Activated CD4-positive, alpha-beta T cell treated with anti-CD3 and anti-CD28 coated beads, Interleukin-2, amount 50 U/mL, for 16 hours (primary cell): ENCODE results near the gene MTCH1.

Experiments used
- DNase-seq: peaks from one replicate; pipeline ENCODE4 v3.0.0-alpha.2; 2020

The MTCH1 gene

DNA sequence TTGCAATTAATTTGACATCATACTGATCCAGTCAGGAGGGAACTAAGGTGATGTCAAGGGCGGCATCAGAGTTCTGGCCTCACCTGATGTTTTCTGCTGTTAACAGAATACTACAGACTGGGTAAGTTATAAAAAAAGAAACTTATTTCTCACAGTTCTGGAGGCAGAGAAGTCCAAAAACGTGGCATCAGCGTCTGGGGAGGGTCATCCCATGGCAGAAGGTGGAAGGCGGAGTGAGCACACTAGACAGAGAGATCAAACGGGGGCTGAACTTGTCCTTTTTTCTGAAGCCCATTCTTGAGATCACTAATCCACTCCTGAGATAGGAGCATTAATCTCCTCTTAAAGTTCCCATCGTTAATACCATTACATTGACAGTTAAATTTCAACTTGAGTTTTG, 3.3 kb upstream of the MTCH1 start:
- DNase-seq: no peak

DNA sequence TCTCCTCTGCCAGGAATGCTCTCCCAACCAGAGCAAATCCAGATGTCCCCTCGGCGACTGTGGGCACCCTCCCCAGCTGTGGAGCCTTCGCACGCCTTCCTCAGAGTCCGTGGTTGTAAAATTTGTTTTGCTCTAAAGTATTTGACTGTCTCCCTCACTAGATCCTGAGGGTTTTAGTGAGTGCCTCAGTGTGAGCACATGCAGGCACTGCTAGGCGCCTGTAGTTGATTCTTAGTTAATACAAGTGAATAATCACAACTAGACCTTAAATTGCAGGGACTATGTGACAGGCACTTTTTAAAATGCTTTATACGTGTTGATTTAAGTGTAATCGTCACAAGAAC, 680 bp upstream of the MTCH1 start:
- DNase-seq: no peak

DNA sequence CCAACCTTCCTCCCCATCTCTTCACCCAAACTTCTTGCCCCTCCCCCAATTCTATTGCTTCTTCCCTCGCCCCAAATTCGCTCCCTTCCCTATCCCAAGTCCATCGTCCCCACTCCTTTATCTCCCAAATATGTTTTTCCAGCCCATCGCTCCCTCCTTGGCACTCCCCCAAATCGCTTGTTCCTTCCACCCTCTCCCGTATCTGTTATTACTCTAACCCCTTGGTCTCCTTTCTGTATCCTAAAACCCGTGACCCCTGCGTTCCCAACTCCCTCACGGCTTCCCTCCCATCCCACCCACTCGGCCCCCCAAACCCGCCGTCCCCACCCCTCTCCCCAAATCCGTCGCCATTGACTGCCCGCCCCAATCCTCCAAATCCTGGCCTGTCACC, 584 bp downstream of the MTCH1 start:
- no peak for DNase-seq

DNA sequence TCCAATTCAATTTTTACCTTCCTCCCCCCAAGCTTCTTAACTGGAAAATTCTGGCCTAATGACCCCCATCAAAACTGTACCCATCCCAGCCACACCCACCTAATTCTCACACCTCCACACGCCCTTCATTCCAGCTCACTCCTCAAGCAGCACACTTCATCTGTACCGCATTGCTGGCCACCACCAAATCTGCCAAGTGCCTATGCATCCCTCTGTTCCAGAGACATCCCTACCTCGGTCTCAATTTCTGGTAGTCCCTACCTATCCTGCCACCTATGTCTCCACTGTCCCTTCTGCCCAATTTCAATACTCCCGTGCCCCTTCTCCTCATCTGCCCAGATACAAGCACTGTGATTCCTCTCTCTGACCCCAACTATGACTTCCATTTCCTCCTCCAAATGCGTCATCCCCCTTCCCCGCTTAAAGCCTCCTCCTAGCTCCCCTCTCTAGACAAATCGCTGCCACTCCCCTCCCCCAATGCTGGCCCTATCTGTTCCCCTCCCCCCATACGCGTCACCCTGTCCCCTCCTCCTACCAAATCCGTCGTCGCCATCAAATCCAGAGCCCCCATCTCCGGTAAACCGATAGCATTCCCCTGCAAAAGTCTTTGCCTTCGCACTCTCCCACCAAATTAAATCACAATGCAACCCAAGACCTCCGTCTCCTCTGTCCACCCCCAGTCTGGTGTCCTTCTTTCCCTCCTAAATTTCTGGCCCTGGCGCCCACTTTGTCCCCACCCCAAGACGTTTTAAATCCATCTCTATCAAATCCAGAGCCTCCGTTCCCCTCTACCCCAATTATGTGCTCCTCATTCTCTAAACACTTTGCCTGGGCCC, 1.2 kb downstream of the MTCH1 start:
- DNase-seq: peak; percentile 70

DNA sequence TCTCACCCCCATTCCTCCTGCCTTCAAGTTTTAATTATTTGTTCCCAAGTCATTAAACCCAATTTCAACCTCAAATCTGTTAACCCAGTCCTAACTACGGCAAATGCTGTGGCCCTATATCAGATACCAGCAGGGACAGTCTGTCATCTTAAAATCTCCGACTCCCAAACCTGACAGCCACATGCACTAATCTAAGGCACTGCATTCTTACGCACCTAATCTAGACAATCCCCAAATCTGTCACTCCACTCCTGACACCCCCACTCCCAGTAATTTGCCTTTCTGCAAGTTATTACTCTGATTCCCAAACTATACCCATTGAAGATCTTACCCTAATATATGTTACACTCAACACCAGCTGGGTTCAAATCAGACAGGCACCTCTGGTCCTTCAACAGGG, 2.5 kb downstream of the MTCH1 start:
- DNase-seq: no peak

DNA sequence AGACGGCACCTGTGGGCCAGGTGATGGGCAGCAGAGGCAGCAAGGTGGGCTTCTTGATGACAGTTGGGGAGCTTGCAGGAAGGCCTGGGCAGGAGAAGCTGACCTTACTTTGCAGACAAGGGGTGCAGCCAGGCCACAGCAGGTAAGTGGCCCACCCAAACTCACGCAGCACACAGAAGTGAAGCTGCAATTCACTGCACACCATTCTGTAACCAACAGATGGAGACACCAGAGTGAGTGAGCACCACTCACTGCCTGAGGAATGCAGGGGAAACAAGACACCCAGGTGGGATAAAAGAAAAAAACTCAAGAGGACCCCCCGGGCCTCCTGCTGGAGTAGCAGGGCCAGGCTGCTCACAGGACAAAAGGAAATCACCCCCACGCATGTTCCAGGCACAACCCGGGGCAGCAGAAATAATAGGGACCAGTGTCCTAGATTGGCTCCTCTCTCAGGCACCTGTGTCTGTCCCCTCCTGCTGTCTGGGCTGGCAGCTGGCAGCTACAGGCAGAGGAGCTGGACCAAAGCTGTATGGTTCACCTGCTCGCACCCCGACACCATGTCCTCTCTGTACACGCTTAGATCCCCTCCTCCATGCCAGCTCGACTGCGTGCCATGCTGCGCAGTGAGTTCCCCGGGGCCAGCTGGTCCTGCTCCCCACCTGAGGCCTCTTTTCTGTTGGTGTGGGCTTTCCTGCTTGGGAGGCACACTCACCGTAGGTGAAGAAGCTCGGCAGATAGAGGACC, 4.9 kb downstream of the MTCH1 start:
- no peak for DNase-seq

DNA sequence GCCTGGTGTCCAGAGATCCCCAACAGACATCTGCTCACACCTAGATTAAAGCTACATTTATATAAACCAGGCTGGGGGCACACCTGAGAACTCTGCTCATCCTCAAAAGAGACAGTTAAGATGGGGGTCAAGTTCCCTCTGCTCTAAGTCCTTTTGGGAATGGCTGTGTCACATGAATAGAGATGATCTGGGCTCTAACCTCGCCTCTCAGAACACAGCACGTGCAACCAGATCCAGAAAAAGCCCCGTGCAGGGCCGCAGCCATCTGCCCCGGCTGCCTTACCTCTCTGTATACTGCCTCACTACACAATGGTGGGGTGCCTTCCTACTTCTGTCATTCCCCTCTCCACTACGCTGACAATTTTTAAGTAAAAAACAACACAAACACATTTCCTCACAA, 5.9 kb downstream of the MTCH1 start:
- DNase-seq: no peak

DNA sequence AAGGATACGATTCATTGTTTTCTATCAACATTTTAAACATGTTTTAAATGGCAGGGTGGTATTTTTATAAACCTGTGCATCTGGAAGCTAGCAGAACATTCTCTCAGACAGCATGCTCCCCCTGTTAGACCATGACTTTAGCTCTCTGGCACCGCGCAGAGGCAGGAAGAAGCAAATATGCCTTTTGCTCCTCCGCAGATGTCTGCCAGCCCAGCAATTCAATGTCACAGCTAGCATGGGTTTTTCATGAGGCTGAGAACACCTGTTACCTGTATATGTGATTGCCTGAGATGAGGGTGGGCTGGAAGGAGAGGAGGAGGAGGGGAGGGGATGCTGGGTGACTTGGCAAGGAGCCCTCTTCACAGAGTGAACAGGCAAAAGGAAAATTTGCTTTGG, 6.7 kb downstream of the MTCH1 start:
- peak; percentile 27 for DNase-seq

DNA sequence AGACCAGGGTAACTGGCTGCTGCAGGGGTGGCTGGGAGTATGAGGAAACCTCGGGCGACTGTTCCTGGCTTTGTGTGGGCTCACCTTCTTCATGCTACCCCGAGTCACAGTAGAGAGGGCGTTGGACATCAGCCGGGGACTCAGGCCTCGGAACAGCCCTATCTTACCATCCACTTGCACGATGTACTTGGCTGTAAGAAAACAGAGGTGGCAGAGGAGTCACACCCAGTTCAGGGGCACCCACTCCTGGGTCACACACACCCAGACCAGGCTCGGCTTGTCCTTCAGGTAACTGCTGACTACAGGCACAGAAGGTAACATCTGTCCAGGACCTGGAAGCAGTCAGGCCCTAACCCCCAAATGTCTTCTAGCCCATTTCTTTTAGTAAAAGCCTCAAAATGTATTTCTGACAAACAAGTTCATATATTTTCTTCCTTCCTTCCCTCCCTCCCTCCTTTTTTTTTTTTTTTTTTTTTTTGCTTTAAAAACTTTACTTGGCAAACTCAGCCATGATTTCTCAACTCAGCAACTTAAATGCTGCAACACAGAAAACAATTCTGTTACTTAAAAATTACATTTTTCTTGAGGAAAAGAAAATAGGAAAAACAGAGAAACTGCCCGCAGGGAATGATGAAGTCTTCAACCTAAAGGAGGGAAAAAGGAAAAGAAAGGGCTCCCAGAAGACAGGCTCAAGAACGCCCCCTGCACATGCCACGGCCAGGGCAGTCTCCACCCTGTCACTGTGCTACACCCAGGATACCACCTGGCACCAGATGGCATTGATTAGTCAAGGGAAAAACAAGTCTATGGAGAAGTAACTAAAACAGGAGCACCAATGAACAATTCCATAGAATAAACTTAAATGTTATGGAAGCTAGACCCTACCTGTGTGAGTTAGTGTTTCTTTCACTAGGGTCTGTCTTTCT, 7.3 kb downstream of the MTCH1 start:
- no peak for DNase-seq

DNA sequence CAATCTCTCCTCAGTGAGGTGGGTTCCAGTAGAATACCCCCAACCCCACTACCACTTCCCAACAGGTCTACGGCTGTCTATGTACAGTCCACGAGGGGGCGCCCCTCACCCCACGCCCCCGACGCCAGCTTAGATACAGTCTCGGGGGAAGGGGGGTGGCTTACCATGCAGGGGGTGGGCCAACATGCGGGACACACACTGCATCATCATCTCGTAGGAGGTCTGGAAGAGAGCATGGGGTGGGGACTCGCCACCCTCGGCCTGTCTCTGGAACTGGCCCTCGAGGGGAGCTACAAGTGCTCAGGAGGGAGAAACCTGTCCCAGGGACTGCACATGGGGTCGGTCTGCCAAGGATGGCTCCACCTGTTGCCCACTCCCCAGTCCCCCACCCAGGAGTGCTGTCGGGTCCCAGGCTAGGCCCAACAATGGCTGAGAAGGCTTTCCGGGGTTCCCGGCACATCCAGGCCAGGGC, 8.5 kb downstream of the MTCH1 start:
- DNase-seq: no peak

DNA sequence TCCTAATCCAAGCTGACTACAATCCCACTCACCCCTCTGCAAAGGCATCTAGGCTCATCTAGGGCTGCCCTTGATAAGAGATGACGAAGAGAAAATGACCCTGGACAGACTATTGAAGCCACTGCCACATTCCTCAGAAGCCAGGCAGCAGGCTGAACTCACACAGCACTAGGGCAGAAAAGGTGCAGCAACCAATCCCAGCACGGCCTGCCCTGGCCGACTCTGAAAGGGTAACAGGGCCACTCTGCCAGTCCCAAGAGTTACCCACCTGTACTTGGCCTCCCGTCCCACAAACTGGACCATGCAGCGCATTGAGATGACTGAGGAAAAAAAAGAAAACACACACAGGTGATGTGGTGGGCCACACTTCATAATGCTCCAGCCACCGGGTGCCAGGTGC, 9.1 kb downstream of the MTCH1 start:
- no peak for DNase-seq

DNA sequence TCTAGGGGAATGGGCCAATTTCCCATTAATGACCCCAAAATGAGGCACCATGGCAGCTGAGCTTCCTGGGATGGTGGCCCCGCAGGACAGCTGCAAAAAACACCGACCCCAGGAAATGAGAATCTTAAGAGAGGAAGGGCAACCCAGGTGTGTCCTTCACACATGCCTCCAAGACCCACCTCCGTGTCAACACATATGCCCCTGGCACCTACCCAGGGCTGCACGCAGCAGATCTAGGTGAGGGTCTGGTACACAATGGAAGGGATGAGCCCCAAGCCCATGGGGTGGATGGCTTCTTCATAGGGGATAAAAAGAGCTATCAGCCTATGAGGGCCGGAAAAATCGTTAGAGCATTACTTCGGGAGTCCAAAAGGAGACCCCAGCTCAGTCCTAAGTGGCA, 9.5 kb downstream of the MTCH1 start:
- no peak for DNase-seq

DNA sequence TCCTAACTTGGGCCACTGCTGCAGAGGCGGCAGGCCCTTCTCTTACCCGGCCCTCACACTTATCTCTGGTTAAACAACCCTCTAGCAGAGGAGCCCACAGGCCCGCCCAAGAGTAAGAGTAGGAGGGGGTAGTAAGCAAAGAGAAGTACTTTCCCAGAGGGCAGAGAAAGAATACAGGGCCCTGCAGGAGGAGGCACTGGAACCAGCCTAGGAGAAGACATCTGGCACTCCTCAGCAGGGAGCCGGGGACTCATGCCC, 10.1 kb downstream of the MTCH1 start:
- no peak for DNase-seq

DNA sequence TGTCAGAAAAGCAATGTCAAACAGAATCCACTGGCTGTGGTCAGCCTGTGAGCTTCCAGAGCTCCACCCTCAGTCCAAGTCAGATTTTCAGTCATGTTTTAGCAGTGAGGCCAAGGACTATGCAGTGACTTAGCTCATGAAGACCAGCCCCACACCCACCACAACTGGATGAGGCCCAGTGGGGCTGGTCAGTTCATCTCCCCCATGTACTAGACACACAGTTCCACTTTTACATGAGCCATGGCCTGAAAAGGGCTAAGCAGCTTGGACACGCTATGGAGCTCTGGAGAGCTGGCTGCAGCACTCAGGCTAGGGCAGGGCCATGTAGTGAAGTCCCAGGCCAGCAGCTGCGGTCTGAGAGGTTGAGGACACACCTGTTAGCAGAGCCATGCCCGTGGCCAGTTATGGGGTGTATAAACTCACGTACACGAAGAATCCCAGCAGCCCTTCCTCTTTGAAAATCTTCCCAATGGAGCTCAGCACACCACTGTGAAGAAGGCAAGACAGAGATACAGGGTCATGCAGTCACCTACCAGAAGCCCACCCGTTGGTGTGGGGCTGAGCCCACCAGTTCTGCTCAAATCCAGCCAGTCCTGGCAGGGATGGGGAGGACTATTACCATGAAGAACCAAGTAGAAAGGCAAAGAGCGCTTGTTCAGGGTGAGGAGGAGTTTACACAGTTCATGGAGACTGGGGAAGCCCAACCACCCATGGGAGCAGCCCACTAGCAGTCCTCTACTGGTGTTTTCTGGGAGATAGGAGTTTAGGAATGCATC, 10.6 kb downstream of the MTCH1 start:
- DNase-seq: no peak

DNA sequence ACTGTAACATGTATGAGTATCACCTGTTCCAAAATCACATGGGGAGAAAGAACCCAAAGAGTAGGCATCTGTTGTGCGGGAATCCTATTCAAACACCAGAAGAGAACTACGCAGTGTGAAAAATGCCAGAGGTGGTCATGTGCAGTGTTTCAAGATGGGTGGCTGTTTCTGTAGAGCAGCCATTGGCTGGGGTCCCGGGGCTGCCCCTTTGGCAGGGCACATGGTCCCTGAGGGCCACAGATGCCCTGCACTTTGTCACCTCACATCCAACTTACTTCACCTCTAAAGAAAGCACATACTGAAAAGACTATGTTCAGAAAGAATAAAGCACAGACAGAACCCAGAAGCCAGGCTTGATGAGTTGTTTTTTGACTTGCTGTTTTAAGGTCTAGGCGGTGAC, 12.3 kb downstream of the MTCH1 start:
- DNase-seq: no peak

DNA sequence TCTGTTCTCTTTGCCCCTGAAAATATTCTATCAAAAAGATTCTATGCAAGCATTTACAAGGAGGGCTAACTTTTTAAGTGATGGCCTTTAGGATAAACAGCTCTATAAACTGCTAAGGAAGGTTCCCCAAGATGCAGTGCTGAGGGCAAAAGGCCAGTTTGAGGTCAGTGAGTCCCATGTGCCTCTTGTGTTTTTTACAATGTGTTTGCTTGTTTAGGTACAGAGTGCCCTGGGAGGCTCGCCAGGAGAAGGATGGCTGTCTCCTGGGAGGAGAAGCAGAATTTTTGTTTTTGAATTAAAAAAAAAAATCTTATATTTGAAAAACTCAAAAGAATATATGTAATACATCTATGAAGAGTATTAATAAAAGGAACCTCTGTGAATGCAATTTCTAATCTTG, 12.8 kb downstream of the MTCH1 start:
- DNase-seq: no peak

DNA sequence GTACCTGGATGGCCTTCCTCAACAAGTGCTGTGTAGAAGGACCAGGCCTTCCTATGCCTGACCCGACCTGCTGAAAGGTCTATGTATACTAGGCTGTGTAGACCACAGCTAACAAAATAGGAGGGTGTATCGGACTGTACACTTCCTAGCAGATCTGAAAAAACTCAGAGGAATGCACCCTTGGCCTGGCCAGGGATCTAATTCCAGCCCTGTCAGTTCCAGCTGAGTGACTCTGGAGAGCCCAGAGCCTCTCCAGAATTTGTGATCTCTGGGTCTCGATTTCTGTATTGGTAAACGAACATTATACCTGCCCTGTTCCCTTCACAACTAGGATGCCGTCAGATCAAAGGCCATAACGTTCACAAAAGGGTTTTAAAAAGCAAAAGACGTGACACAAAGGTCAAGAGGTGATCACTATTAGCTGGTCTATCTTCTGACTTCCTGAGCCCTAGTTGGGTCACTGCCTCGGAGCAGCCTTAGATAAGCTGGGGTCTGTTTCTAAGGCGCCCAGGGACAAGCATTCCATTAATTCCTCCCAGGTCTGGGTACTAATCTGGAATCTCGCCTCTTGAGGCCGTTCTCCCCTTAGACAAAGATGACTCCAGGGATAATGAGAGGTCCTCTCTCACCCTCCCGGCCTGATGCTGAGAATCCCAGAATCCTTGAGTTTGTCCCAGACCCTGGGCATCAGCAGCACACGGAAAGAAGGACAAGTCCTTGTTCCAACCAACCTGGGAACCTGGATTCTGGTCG, 13.9 kb downstream of the MTCH1 start:
- no peak for DNase-seq

DNA sequence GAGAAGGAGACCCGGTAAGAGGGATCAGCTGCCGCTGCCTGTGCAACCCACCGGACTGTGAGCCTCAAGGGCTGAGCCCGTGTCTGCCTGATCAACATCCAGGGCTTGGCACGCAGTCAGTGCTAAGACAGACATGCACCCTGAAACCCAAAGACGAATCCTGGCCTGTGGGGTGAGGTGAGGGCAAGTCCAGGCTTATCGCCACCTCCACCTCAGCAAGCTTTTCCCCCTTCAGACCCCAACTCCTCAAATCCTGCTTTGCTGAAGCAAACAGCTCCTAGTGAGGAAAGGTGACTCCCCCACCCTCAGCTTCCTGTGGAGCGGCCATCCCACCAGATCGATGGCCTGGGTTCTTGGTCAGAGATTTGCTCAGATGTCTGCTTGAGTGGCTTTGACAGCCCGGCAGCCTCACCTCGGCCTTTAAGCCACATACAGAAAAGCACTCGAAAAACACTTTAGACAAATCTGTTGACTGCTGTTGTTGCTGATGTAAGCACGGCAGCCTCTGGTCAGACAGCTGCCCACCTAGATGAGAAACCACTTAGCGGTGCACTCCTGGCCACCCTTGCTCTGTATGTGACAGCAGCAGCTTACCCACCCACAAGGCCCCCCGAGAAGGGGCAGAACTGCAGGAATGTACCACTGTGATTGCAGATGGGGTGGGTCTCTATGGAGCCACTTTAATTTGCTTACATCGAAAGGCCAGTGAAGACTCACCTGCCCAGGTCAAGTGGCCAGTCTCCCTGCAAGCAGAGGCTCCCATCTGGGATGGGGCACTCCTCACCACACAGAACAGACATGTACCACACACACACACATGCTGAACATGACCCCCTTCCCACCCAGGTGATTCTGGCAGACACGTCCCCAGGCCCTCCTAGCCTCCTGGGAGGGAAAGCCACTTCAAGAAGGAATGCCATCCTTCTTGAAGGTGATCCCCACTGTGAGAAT, 14.8 kb downstream of the MTCH1 start:
- no peak for DNase-seq

DNA sequence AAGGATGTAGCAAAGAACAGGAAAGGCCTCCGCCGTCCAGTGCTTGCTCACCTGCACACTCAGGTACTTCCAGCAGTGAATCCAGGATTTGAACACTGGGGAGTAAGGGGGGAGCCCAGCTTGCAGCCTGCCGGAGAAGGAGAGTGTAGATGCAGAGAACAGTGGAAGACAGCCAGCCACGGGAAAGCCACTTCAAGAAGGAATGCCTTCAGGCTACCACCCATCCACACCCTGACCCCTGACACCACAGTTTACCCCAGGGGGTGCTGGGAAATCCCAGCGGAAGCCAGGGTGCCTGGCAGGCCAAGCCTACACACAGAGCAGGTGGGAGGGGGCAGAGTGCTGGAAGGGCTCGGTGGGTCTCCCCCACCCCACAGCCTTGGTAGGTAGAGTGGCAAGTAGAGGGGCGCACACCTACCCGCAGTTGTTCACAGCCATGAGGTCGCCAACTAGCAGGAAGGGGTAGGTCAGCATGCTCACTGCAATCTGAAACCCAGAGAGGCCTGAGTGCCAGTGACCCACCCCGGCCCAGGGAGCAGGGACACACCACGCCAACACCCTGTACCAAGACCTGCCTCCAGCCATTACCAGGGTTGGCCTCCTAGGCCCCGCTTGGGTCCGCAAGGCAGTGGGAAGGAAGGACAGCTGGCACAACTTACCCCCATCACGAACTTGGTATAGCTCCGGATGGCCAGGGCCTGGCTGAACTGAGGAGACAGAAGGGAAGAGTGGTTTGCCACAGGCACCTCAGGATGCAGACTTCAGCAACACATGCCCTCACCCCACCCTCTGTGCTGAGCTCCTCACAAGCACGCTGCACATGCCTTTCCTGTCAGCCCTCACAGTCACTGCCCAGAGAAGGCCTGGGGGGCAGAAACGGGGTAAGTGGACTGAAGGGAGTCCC, 15.8 kb downstream of the MTCH1 start:
- DNase-seq: no peak

DNA sequence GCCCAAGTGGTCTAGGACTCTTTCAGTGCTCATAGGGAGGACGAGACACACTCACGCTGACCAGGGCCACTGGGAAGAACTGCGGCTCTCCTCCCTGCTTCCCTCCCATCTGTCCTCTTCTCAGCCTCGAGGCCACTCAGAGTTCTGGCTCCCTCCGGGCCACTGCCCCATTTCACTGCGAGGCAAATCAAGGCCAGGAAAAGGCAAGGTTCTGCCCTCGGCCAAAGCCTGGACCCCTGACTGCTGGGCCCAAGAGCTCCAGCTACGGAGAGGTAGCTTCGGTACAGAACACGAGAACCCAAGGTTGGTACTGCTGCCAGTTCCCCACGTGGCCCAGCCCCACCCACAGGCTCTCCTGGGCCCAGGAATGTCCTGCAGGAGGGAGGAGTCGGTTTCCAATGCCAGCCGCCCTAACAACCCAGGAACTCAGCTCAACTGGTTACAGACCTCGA, 16.7 kb downstream of the MTCH1 start:
- no peak for DNase-seq
